Measurements from ENCODE around the gene RUBCNL.
A peak's percentile ranks its signal among the peaks of the same experiment; 100 is the strongest.

Gene RUBCNL

GRCh38 chr13:46339035-46339666, 47.9 kb downstream of the RUBCNL start:
- DNase-seq, result no peak

- DNase-seq, result no peak
Measured at GRCh38 chr13:46337700-46338099, 49.4 kb downstream of the RUBCNL start.

GRCh38 chr13:46334035-46334822, 52.8 kb downstream of the RUBCNL start:
- no peak for DNase-seq

GRCh38 chr13:46332772-46333171, 54.3 kb downstream of the RUBCNL start:
- no peak for DNase-seq

GRCh38 chr13:46329624-46330023, 57.4 kb downstream of the RUBCNL start:
- no peak for DNase-seq

GRCh38 chr13:46327246-46327645, 59.8 kb downstream of the RUBCNL start:
- no peak for DNase-seq

GRCh38 chr13:46324976-46325375, 62.1 kb downstream of the RUBCNL start:
- no peak for DNase-seq

- peak; percentile 45 for DNase-seq
Measured at GRCh38 chr13:46321494-46322225, 65.4 kb downstream of the RUBCNL start.

- no peak for DNase-seq
Measured at GRCh38 chr13:46320821-46321220, 66.2 kb downstream of the RUBCNL start.

GRCh38 chr13:46320406-46320805, 66.6 kb downstream of the RUBCNL start:
- peak; percentile 24 for DNase-seq

- DNase-seq, result no peak
Measured at GRCh38 chr13:46318986-46319385, 68.1 kb downstream of the RUBCNL start.

- DNase-seq, result no peak
Measured at GRCh38 chr13:46317120-46317519, 69.9 kb downstream of the RUBCNL start.

GRCh38 chr13:46315491-46316075, 71.5 kb downstream of the RUBCNL start:
- no peak for DNase-seq

GRCh38 chr13:46315036-46315435, 72.0 kb downstream of the RUBCNL start:
- DNase-seq, result no peak

GRCh38 chr13:46314587-46314986, 72.5 kb downstream of the RUBCNL start:
- no peak for DNase-seq

- no peak for DNase-seq
Measured at GRCh38 chr13:46313432-46314257, 73.4 kb downstream of the RUBCNL start.

- no peak for DNase-seq
Measured at GRCh38 chr13:46313024-46313423, 74.0 kb downstream of the RUBCNL start.

GRCh38 chr13:46311217-46311616, 75.8 kb downstream of the RUBCNL start:
- DNase-seq, result no peak

GRCh38 chr13:46310066-46310465, 77.0 kb downstream of the RUBCNL start:
- no peak for DNase-seq

- no peak for DNase-seq
Measured at GRCh38 chr13:46307554-46307953, 79.5 kb downstream of the RUBCNL start.

GRCh38 chr13:46304546-46304945, 82.5 kb downstream of the RUBCNL start:
- no peak for DNase-seq

- no peak for DNase-seq
Measured at GRCh38 chr13:46303742-46304385, 83.2 kb downstream of the RUBCNL start.
